Skeletal muscle tissue (tissue), 4 donors: ENCODE data around the gene PGAM5. TPM values are rescaled to one million over a fixed set of nuclear protein-coding genes. Genes with fewer than 3 reads are reported as not detected.

ENCODE experiments used
- H3K27ac ChIP-seq: one replicate; pipeline ENCODE4 v1.7.0; 2013; ENCODE audit warnings: mild to moderate bottlenecking, low read depth, low read length, inconsistent platforms
- H3K27me3 ChIP-seq, 3 donors: one replicate each; pipeline ENCODE4 v1.7.0; 2013; ENCODE audit warnings: low read length in 3 of 3; ENCODE audit not compliant: control insufficient read depth in 3 of 3, insufficient read depth in 3 of 3
- H3K36me3 ChIP-seq, 3 donors: one replicate each; pipeline ENCODE4 v1.7.0; 2013; ENCODE audit warnings: low read length in 3 of 3; ENCODE audit not compliant: control insufficient read depth in 3 of 3, insufficient read depth in 3 of 3
- H3K4me1 ChIP-seq, 3 donors: one replicate each; pipeline ENCODE4 v1.7.0; 2013; ENCODE audit warnings: low read length in 3 of 3, mild to moderate bottlenecking in 3 of 3; ENCODE audit not compliant: control insufficient read depth in 3 of 3, insufficient read depth in 3 of 3
- H3K4me3 ChIP-seq, 3 donors: one replicate each; pipeline ENCODE4 v1.7.0; 2013; ENCODE audit warnings: low read length in 3 of 3
- H3K9ac ChIP-seq, 3 donors: one replicate each; pipeline ENCODE4 v1.7.0; 2013; ENCODE audit warnings: low read length in 3 of 3, mild to moderate bottlenecking in 3 of 3, moderate library complexity in 2 of 3, low read depth in 1 of 3
- H3K9me3 ChIP-seq, 3 donors: one replicate each; pipeline ENCODE4 v1.7.0; 2013; ENCODE audit warnings: low read length in 3 of 3; ENCODE audit not compliant: control insufficient read depth in 3 of 3
- total RNA-seq: library from RNA; depleted of rRNA; stranded (reverse); fragments of >200 nt; gene quantifications from one replicate; pipeline ENCODE4 v1.2.3, GENCODE V29; 2014
- donor health status: Osteomylitis.

Gene PGAM5
- 16.7 TPM for total RNA-seq

GRCh38 chr12:132710405-132711079 is at the start of gene PGAM5:
TSS of gene PGAM5 (plus strand) at chr12:132710842. CDS start at chr12:132710877, 35 bp downstream.
- no peaks in the 10 kb centered on the region for H3K27me3 ChIP-seq
- H3K4me1 ChIP-seq: peaks cover 10 to 15% (median 11%) of the 10 kb centered on the region in 3 donors
- peak within 1 kb of the TSS; percentile 77 for H3K27ac ChIP-seq
- H3K9ac ChIP-seq: peak within 1 kb of the TSS; percentile 74 to 94 (median 91)
- H3K36me3 ChIP-seq: peaks cover 3 to 9% (median 7%) of the 10 kb centered on the region in 3 donors
- peak within 1 kb of the TSS; percentile 74 to 91 (median 89) for H3K4me3 ChIP-seq
- H3K9me3 ChIP-seq: no peaks in the 10 kb centered on the region

GRCh38 chr12:132660996-132661395 is 49.6 kb upstream of the PGAM5 start:
- peaks cover 74 to 88% (median 88%) of the 10 kb centered on the region in 3 donors for H3K36me3 ChIP-seq
- no peaks in the 10 kb centered on the region for H3K4me1 ChIP-seq
- H3K9me3 ChIP-seq: no peaks in the 10 kb centered on the region
- no peak overlapping the region for H3K9ac ChIP-seq
- H3K27ac ChIP-seq: no peak overlapping the region
- H3K4me3 ChIP-seq: no peak overlapping the region
- no peaks in the 10 kb centered on the region for H3K27me3 ChIP-seq

GRCh38 chr12:132661972-132662371 is 48.7 kb upstream of the PGAM5 start:
- peaks cover 79 to 92% (median 91%) of the 10 kb centered on the region in 3 donors for H3K36me3 ChIP-seq
- no peak overlapping the region for H3K9ac ChIP-seq
- no peak overlapping the region for H3K4me3 ChIP-seq
- H3K9me3 ChIP-seq: no peaks in the 10 kb centered on the region
- no peaks in the 10 kb centered on the region for H3K27me3 ChIP-seq
- H3K4me1 ChIP-seq: no peaks in the 10 kb centered on the region
- H3K27ac ChIP-seq: no peak overlapping the region

- Histone ChIP-seq H3K27me3 (no peaks in the 10 kb centered on the region), H3K27ac (no peak overlapping the region), H3K9me3 (no peaks in the 10 kb centered on the region), H3K4me1 (no peaks in the 10 kb centered on the region), H3K4me3 (no peak overlapping the region), H3K36me3 (peaks cover 77 to 91% (median 90%) of the 10 kb centered on the region in 3 donors), H3K9ac (no peak overlapping the region)
Measured at GRCh38 chr12:132662901-132663755, 47.5 kb upstream of the PGAM5 start.

GRCh38 chr12:132664206-132665148 is 46.2 kb upstream of the PGAM5 start:
- no peaks in the 10 kb centered on the region for H3K4me1 ChIP-seq
- H3K36me3 ChIP-seq: peaks cover 75 to 86% (median 84%) of the 10 kb centered on the region in 3 donors
- no peak overlapping the region for H3K4me3 ChIP-seq
- H3K27me3 ChIP-seq: no peaks in the 10 kb centered on the region
- H3K9me3 ChIP-seq: no peaks in the 10 kb centered on the region
- H3K27ac ChIP-seq: no peak overlapping the region
- H3K9ac ChIP-seq: no peak overlapping the region

GRCh38 chr12:132665149-132665491 is 45.5 kb upstream of the PGAM5 start:
- no peaks in the 10 kb centered on the region for H3K4me1 ChIP-seq
- no peak overlapping the region for H3K27ac ChIP-seq
- no peaks in the 10 kb centered on the region for H3K27me3 ChIP-seq
- H3K36me3 ChIP-seq: peaks cover 75 to 88% (median 83%) of the 10 kb centered on the region in 3 donors
- no peak overlapping the region for H3K9ac ChIP-seq
- no peak overlapping the region for H3K4me3 ChIP-seq
- no peaks in the 10 kb centered on the region for H3K9me3 ChIP-seq

GRCh38 chr12:132665794-132666193 is 44.8 kb upstream of the PGAM5 start:
- Histone ChIP-seq H3K4me1 (no peaks in the 10 kb centered on the region), H3K36me3 (peaks cover 70 to 82% (median 77%) of the 10 kb centered on the region in 3 donors), H3K4me3 (no peak overlapping the region), H3K9ac (no peak overlapping the region), H3K27ac (no peak overlapping the region), H3K27me3 (no peaks in the 10 kb centered on the region), H3K9me3 (no peaks in the 10 kb centered on the region)

GRCh38 chr12:132668191-132669088 is 42.2 kb upstream of the PGAM5 start:
- Histone ChIP-seq H3K27me3 (no peaks in the 10 kb centered on the region), H3K9me3 (no peaks in the 10 kb centered on the region), H3K27ac (no peak overlapping the region), H3K4me1 (no peaks in the 10 kb centered on the region), H3K36me3 (peaks cover 65 to 76% (median 69%) of the 10 kb centered on the region in 3 donors), H3K9ac (no peak overlapping the region), H3K4me3 (no peak overlapping the region)
